Peyer's patch (tissue), 4 donors: ENCODE data around the gene MT1X. TPM values are rescaled to one million over a fixed set of nuclear protein-coding genes. Genes with fewer than 3 reads are reported as not detected.

ENCODE experiments used
- DNase-seq, 3 donors: peaks; one replicate each; pipeline ENCODE4 v3.0.0-alpha.2; 2017 to 2019
- H3K27ac ChIP-seq, 4 donors: fragments of 200-600 bp; sonication (generic); one replicate each; pipeline ENCODE4 v1.5.1; 2016 to 2019
- H3K27me3 ChIP-seq, 2 donors: fragments of 200-600 bp; sonication (generic); one replicate each; pipeline ENCODE4 v1.5.1; 2019
- H3K36me3 ChIP-seq, 3 donors: fragments of 200-600 bp; sonication (generic); one replicate each; pipeline ENCODE4 v1.5.1; 2016 to 2019
- H3K4me1 ChIP-seq, 4 donors: fragments of 200-600 bp; sonication (generic); one replicate each; pipeline ENCODE4 v1.5.1; 2016 to 2019
- H3K4me3 ChIP-seq, 4 donors: fragments of 200-600 bp; sonication (generic); 1 replicate in 3 of 4; 2 replicates in 1 of 4; pipeline ENCODE4 v1.5.1; 2016 to 2019; ENCODE audit warnings: mild to moderate bottlenecking in 1 of 4
- H3K9me3 ChIP-seq, 4 donors: fragments of 200-600 bp; sonication (generic); one replicate each; pipeline ENCODE4 v1.5.1; 2016 to 2019; ENCODE audit warnings: mild to moderate bottlenecking in 1 of 4
- CTCF ChIP-seq, 6 experiments: fragments of 450-650 bp in 4 of 6; fragments of 200-600 bp in 2 of 6; sonication (generic) in 1 of 6; IDR thresholded peaks; one replicate each; pipeline ENCODE4 v1.5.1; 2017 to 2019; ENCODE audit warnings: antibody characterized with exemption in 6 of 6, mild to moderate bottlenecking in 3 of 6, moderate library complexity in 1 of 6
- POLR2A ChIP-seq, 2 donors: fragments of 450-650 bp; IDR thresholded peaks; one replicate each; pipeline ENCODE4 v1.5.1; 2017; ENCODE audit warnings: antibody characterized with exemption in 2 of 2, mild to moderate bottlenecking in 2 of 2, moderate library complexity in 2 of 2
- total RNA-seq, 4 donors: library from RNA; depleted of rRNA; stranded (reverse); fragments of >200 nt; gene quantifications; one replicate each; pipeline ENCODE4 v1.1.0, GENCODE V29; 2016

The MT1X gene
- total RNA-seq, 4 donors from 2014 or later, result 121 to 1,155 (median 305) TPM

GRCh38 chr16:56702836-56703235 is 20.6 kb downstream of the MT1X start:
- no peaks in the 10 kb centered on the region for H3K4me1 ChIP-seq
- no peaks in the 10 kb centered on the region for H3K9me3 ChIP-seq
- no peak for DNase-seq
- H3K27ac ChIP-seq, result no peak overlapping the region
- no peak overlapping the region for H3K4me3 ChIP-seq
- H3K27me3 ChIP-seq, result no peaks in the 10 kb centered on the region
- no peaks in the 10 kb centered on the region for H3K36me3 ChIP-seq
- no peak for TF ChIP-seq POLR2A (IDR thresholded peaks at IDR 0.05)
- TF ChIP-seq CTCF (IDR thresholded peaks at IDR 0.05), result no peak

- Histone ChIP-seq H3K36me3 (no peaks in the 10 kb centered on the region), H3K27me3 (no peaks in the 10 kb centered on the region), H3K4me1 (no peaks in the 10 kb centered on the region), H3K4me3 (peak overlapping the region in 3 of 4 donors; percentile 14 to 29 (median 26)), H3K9me3 (no peaks in the 10 kb centered on the region), H3K27ac (peak overlapping the region in 2 of 4 donors; percentile 40 to 73)
- TF ChIP-seq POLR2A (IDR thresholded peaks at IDR 0.05), result no peak
- TF ChIP-seq CTCF (IDR thresholded peaks at IDR 0.05), result no peak
- peak in 2 of 3 donors; percentile 49 to 64 for DNase-seq
These were observed 26.5 kb downstream of the MT1X start for GRCh38 chr16:56708525-56709442.

- Histone ChIP-seq H3K27ac (peak overlapping the region in 2 of 4 donors; percentile 40 to 73), H3K27me3 (no peaks in the 10 kb centered on the region), H3K9me3 (no peaks in the 10 kb centered on the region), H3K4me1 (no peaks in the 10 kb centered on the region), H3K36me3 (no peaks in the 10 kb centered on the region), H3K4me3 (peak overlapping the region in 3 of 4 donors; percentile 14 to 29 (median 26))
- no peak for DNase-seq
- TF ChIP-seq POLR2A (IDR thresholded peaks at IDR 0.05), result no peak
- TF ChIP-seq CTCF (IDR thresholded peaks at IDR 0.05), result no peak
These were observed 27.3 kb downstream of the MT1X start for GRCh38 chr16:56709443-56710040.

GRCh38 chr16:56710181-56710737 is 28.0 kb downstream of the MT1X start:
- H3K27ac ChIP-seq, result peak overlapping the region in 1 of 4 donors; percentile 73
- no peaks in the 10 kb centered on the region for H3K9me3 ChIP-seq
- TF ChIP-seq POLR2A (IDR thresholded peaks at IDR 0.05) (no peak), CTCF (IDR thresholded peaks at IDR 0.05) (no peak)
- DNase-seq, result no peak
- H3K27me3 ChIP-seq, result no peaks in the 10 kb centered on the region
- H3K36me3 ChIP-seq, result no peaks in the 10 kb centered on the region
- no peak overlapping the region for H3K4me3 ChIP-seq
- no peaks in the 10 kb centered on the region for H3K4me1 ChIP-seq

GRCh38 chr16:56711862-56712261 is 29.6 kb downstream of the MT1X start:
- H3K27ac ChIP-seq, result no peak overlapping the region
- no peak overlapping the region for H3K4me3 ChIP-seq
- no peak for DNase-seq
- no peaks in the 10 kb centered on the region for H3K4me1 ChIP-seq
- TF ChIP-seq CTCF (IDR thresholded peaks at IDR 0.05) (no peak), POLR2A (IDR thresholded peaks at IDR 0.05) (no peak)
- no peaks in the 10 kb centered on the region for H3K9me3 ChIP-seq
- H3K27me3 ChIP-seq, result no peaks in the 10 kb centered on the region
- H3K36me3 ChIP-seq, result no peaks in the 10 kb centered on the region
